ENCODE results near the gene SPINK1.
A peak's percentile ranks its signal among the peaks of the same experiment; 100 is the strongest.

SPINK1 gene

GRCh38 chr5:147782110-147783028 is 49.1 kb downstream of the SPINK1 start, which contains the start of gene JAKMIP2:
Gene JAKMIP2, minus strand, starts transcription at chr5:147782728. Its CDS starts 110,922 bp downstream, at chr5:147671806.
- H3K36me3 ChIP-seq (ENCODE audit: insufficient read depth, low read length), result no peaks in the 10 kb centered on the region
- no peaks in the 10 kb centered on the region for H3K9me2 ChIP-seq (replicated peaks; ENCODE audit: low read depth, low read length)
- peaks cover 4% of the 10 kb centered on the region for H3F3A ChIP-seq (ENCODE audit: low read depth)
- H3K4me2 ChIP-seq (ENCODE audit: low read depth, low read length, poor library complexity, severe bottlenecking), result peak within 1 kb of the TSS; percentile 88
- peaks cover 50% of the 10 kb centered on the region for H3K4me1 ChIP-seq (ENCODE audit: insufficient read depth, low read length, poor library complexity, severe bottlenecking)
- TF ChIP-seq, protein P1, sequence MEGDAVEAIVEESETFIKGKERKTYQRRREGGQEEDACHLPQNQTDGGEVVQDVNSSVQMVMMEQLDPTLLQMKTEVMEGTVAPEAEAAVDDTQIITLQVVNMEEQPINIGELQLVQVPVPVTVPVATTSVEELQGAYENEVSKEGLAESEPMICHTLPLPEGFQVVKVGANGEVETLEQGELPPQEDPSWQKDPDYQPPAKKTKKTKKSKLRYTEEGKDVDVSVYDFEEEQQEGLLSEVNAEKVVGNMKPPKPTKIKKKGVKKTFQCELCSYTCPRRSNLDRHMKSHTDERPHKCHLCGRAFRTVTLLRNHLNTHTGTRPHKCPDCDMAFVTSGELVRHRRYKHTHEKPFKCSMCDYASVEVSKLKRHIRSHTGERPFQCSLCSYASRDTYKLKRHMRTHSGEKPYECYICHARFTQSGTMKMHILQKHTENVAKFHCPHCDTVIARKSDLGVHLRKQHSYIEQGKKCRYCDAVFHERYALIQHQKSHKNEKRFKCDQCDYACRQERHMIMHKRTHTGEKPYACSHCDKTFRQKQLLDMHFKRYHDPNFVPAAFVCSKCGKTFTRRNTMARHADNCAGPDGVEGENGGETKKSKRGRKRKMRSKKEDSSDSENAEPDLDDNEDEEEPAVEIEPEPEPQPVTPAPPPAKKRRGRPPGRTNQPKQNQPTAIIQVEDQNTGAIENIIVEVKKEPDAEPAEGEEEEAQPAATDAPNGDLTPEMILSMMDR (conservative IDR thresholded peaks at IDR 0.05; ENCODE audit: low read length), result peak; percentile 35
- no peak for TF ChIP-seq EZH2phosphoT487 (IDR thresholded peaks at IDR 0.05; ENCODE audit: borderline replicate concordance)
- peak within 1 kb of the TSS; percentile 99 for H3K4me3 ChIP-seq (ENCODE audit: low read length, poor library complexity, severe bottlenecking)
- H3K9ac ChIP-seq (ENCODE audit: low read depth, low read length, poor library complexity, severe bottlenecking), result peak within 1 kb of the TSS; percentile 93
- H4K20me1 ChIP-seq (ENCODE audit: insufficient read depth, low read length, poor library complexity, severe bottlenecking), result peaks cover 1% of the 10 kb centered on the region
- H2AFZ ChIP-seq (ENCODE audit: low read length), result peak within 1 kb of the TSS; percentile 98
- H3K79me2 ChIP-seq (ENCODE audit: insufficient read depth, low read length), result peaks cover 39% of the 10 kb centered on the region
- no peaks in the 10 kb centered on the region for H3K27me3 ChIP-seq (ENCODE audit: insufficient read depth, low read length, poor library complexity, severe bottlenecking)
- no peaks in the 10 kb centered on the region for H3K9me3 ChIP-seq (ENCODE audit: insufficient read depth, low read depth, low read length)

GRCh38 chr5:147780924-147781573 is 50.4 kb downstream of the SPINK1 start:
- H3K4me1 ChIP-seq (ENCODE audit: insufficient read depth, low read length, poor library complexity, severe bottlenecking), result peaks cover 50% of the 10 kb centered on the region
- no peaks in the 10 kb centered on the region for H3K9me3 ChIP-seq (ENCODE audit: insufficient read depth, low read depth, low read length)
- peaks cover 4% of the 10 kb centered on the region for H3F3A ChIP-seq (ENCODE audit: low read depth)
- peak overlapping the region; percentile 99 for H3K4me3 ChIP-seq (ENCODE audit: low read length, poor library complexity, severe bottlenecking)
- H2AFZ ChIP-seq (ENCODE audit: low read length), result no peak overlapping the region
- H3K4me2 ChIP-seq (ENCODE audit: low read depth, low read length, poor library complexity, severe bottlenecking), result peak overlapping the region; percentile 88
- H3K79me2 ChIP-seq (ENCODE audit: insufficient read depth, low read length), result peaks cover 39% of the 10 kb centered on the region
- no peaks in the 10 kb centered on the region for H3K9me2 ChIP-seq (replicated peaks; ENCODE audit: low read depth, low read length)
- TF ChIP-seq EZH2phosphoT487 (IDR thresholded peaks at IDR 0.05; ENCODE audit: borderline replicate concordance), result no peak
- TF ChIP-seq, protein P1 (conservative IDR thresholded peaks at IDR 0.05; ENCODE audit: low read length), result no peak
- H3K36me3 ChIP-seq (ENCODE audit: insufficient read depth, low read length), result no peaks in the 10 kb centered on the region
- no peaks in the 10 kb centered on the region for H3K27me3 ChIP-seq (ENCODE audit: insufficient read depth, low read length, poor library complexity, severe bottlenecking)
- H3K9ac ChIP-seq (ENCODE audit: low read depth, low read length, poor library complexity, severe bottlenecking), result peak overlapping the region; percentile 93
- H4K20me1 ChIP-seq (ENCODE audit: insufficient read depth, low read length, poor library complexity, severe bottlenecking), result peaks cover 3% of the 10 kb centered on the region

GRCh38 chr5:147779694-147780093 is 51.8 kb downstream of the SPINK1 start:
- TF ChIP-seq EZH2phosphoT487 (IDR thresholded peaks at IDR 0.05; ENCODE audit: borderline replicate concordance), result no peak
- TF ChIP-seq, protein P1 (conservative IDR thresholded peaks at IDR 0.05; ENCODE audit: low read length), result no peak
- Histone ChIP-seq H3K79me2 (ENCODE audit: insufficient read depth, low read length) (peaks cover 45% of the 10 kb centered on the region), H3K9ac (ENCODE audit: low read depth, low read length, poor library complexity, severe bottlenecking) (peak overlapping the region; percentile 93), H3K4me3 (ENCODE audit: low read length, poor library complexity, severe bottlenecking) (peak overlapping the region; percentile 99), H2AFZ (ENCODE audit: low read length) (no peak overlapping the region), H3K9me2 (replicated peaks; ENCODE audit: low read depth, low read length) (no peaks in the 10 kb centered on the region), H3K36me3 (ENCODE audit: insufficient read depth, low read length) (no peaks in the 10 kb centered on the region), H4K20me1 (ENCODE audit: insufficient read depth, low read length, poor library complexity, severe bottlenecking) (peaks cover 3% of the 10 kb centered on the region), H3K27me3 (ENCODE audit: insufficient read depth, low read length, poor library complexity, severe bottlenecking) (no peaks in the 10 kb centered on the region), H3K4me2 (ENCODE audit: low read depth, low read length, poor library complexity, severe bottlenecking) (peak overlapping the region; percentile 88), H3F3A (ENCODE audit: low read depth) (peaks cover 4% of the 10 kb centered on the region), H3K9me3 (ENCODE audit: insufficient read depth, low read depth, low read length) (no peaks in the 10 kb centered on the region), H3K4me1 (ENCODE audit: insufficient read depth, low read length, poor library complexity, severe bottlenecking) (peaks cover 50% of the 10 kb centered on the region)

Data from Loucy (cell line).